ENCODE data around the gene MRPS18B.

Gene MRPS18B
- 65.0 to 106 reads per million in 2 experiments for total RNA-seq

DNA sequence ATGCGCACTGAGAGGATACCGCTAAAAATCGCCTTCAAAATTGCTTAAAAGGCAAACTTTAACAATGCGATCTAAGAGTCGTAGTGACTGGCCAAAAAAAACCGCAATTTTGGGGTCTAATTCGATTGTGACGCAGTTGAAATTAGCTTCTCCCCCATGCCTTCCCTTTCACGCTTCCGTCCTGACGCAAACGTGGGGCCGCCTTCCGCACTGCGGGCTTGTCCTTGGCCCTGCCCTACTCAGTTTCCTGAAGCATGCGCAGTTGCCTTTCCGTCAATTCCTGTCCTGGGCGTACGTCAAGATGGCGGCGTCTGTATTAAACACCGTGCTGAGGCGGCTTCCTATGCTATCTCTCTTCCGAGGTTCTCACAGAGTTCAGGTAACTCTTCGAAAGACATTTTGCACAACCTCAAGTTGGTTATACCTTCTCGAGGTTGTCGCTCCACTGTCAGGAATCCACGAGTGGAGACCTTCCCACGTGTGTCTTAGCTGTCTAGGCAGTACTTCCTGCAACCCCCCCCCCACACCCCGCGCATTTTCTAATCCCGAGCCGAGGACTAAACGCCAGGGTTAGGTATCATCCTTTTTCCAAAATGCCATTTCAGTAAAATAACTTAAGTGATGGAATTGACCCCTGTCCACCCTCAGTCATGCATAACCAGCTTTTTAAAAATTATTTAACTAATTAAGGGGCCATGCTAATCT is at the start of gene MRPS18B:
MRPS18B (plus strand) TSS at position 276 of the 705 bp plus-strand sequence; CDS start at position 302, 26 bp downstream.
- DNase-seq (ENCODE audit: low read depth), result peak; percentile 98

DNA sequence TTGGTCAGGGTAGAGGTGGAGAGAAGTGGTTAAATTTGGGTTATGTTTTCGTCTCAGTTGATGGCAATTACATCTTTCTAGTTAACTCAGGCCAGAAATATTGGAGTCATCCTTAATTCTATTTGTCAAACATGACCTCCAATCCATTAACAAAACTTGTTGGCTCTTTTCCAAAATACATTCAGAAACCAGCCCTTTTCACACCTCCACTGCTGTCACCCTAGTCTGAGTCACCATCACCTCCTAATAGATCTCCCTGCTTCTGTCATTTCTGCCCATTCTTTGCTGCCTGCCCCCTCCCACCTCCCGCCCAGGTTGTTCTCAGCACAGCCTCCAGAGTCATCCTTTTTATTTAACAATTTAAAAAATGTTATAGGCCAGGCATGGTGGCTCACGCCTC is 49.4 kb upstream of the MRPS18B start:
- DNase-seq (ENCODE audit: low read depth), result no peak

GRCh38 chr6:30570263-30570662 is 47.4 kb upstream of the MRPS18B start:
- DNase-seq (ENCODE audit: low read depth), result no peak

DNA sequence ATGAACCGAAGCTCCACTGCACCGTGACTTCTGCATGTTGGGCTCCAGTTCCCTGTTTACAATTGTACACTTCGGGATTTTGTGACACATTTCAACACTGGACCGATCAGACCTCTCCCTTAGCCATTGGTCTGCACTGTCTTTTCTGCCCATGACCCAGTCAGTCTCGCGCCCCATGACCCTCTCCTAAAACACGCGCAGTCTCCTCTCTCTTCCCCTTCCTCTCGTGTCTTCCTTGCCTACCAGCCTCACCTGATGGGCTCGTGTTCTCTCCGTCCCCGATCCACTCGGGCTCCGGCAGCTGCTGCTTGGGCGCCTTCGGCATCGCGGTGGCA is 46.9 kb upstream of the MRPS18B start:
- DNase-seq (ENCODE audit: low read depth), result no peak

DNA sequence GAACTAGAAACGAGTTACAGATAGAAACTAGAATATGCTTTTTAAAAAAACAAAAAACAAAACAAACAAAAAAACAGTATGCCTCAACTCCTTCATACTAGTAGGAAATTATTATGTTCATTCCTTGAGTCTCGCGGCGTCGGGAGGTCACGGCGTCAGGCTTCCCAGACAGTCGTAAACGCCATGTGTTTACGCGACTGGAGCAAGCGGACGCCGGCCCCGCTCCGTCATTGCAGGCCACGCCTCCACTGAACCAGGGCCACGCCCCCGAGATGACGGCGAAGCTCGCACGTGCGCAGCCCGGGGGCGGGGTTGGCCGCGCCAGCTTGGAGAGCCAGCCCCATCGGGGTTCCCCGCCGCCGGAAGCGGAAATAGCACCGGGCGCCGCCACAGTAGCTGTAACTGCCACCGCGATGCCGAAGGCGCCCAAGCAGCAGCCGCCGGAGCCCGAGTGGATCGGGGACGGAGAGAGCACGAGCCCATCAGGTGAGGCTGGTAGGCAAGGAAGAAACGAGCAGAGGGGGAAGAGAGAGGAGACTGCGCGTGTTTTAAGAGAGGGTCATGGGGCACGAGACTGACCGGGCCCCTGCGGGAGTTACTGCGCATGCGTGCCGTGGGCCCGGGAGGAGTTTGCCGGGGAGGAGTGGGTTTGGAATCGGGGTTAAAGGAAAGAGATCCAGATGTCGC is 46.4 kb upstream of the MRPS18B start, which contains the start of gene ABCF1:
ABCF1 (plus strand) TSS at position 368 of the 687 bp plus-strand sequence; CDS start at position 414, 46 bp downstream.
- peak; percentile 99 for DNase-seq (ENCODE audit: low read depth)

DNA sequence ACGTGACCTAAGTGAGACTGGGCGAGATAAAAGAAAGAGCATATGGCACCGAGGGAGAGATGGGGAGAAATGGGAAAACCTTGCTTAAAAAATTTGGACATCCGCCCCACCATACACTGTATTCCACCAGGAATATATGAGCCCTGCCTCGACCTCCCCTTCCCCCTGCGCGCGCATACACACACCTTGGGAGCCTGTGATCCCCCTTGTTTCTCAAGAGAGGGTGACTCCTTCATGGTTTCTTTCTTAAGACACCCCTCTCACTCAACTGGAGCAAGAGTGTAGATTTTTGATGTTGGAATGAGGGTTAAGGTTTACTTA is 45.9 kb upstream of the MRPS18B start:
- no peak for DNase-seq (ENCODE audit: low read depth)

- DNase-seq (ENCODE audit: low read depth), result no peak
Observed at GRCh38 chr6:30572148-30572547, 45.5 kb upstream of the MRPS18B start.

- no peak for DNase-seq (ENCODE audit: low read depth)
Observed at GRCh38 chr6:30573113-30573512, 44.5 kb upstream of the MRPS18B start.

DNA sequence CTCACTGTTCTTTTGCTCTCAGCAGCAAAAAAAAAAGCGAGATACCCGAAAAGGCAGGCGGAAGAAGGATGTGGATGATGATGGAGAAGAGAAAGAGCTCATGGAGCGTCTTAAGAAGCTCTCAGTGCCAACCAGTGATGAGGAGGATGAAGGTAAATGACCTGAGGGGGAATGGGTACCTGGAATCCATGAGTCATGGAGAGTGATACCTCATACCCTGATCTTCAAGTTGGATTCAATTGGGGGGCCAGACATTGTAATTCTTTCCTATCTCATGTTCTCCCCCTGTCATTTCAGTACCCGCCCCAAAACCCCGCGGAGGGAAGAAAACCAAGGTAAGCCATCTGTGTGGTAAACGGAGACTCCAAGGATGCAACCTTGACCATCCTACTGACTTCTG is 39.6 kb upstream of the MRPS18B start:
- DNase-seq (ENCODE audit: low read depth), result no peak

- DNase-seq (ENCODE audit: low read depth), result no peak
Observed at GRCh38 chr6:30583921-30584320, 33.7 kb upstream of the MRPS18B start.

GRCh38 chr6:30589754-30590358 is 27.8 kb upstream of the MRPS18B start:
- DNase-seq (ENCODE audit: low read depth), result no peak

DNA sequence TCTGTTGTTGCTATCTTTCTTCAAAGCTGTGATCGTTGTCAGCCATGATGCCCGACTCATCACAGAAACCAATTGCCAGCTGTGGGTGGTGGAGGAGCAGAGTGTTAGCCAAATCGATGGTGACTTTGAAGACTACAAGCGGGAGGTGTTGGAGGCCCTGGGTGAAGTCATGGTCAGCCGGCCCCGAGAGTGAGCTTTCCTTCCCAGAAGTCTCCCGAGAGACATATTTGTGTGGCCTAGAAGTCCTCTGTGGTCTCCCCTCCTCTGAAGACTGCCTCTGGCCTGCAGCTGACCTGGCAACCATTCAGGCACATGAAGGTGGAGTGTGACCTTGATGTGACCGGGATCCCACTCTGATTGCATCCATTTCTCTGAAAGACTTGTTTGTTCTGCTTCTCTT is 27.1 kb upstream of the MRPS18B start:
- DNase-seq (ENCODE audit: low read depth), result no peak

DNA sequence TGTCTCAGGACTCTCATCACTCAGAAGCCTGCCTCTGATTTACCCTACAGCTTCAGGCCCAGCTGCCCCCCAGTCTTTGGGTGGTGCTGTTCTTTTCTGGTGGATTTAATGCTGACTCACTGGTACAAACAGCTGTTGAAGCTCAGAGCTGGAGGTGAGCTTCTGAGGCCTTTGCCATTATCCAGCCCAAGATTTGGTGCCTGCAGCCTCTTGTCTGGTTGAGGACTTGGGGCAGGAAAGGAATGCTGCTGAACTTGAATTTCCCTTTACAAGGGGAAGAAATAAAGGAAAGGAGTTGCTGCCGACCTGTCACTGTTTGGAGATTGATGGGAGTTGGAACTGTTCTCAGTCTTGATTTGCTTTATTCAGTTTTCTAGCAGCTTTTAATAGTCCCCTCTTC is 26.6 kb upstream of the MRPS18B start:
- no peak for DNase-seq (ENCODE audit: low read depth)

GRCh38 chr6:30592287-30592686 is 25.4 kb upstream of the MRPS18B start:
- DNase-seq (ENCODE audit: low read depth), result no peak

- DNase-seq (ENCODE audit: low read depth), result peak; percentile 78
Observed at GRCh38 chr6:30597315-30598144, 20.1 kb upstream of the MRPS18B start.

GRCh38 chr6:30598912-30599624 is 18.6 kb upstream of the MRPS18B start:
- DNase-seq (ENCODE audit: low read depth), result no peak

GRCh38 chr6:30599625-30600324 is 17.9 kb upstream of the MRPS18B start:
- no peak for DNase-seq (ENCODE audit: low read depth)

DNA sequence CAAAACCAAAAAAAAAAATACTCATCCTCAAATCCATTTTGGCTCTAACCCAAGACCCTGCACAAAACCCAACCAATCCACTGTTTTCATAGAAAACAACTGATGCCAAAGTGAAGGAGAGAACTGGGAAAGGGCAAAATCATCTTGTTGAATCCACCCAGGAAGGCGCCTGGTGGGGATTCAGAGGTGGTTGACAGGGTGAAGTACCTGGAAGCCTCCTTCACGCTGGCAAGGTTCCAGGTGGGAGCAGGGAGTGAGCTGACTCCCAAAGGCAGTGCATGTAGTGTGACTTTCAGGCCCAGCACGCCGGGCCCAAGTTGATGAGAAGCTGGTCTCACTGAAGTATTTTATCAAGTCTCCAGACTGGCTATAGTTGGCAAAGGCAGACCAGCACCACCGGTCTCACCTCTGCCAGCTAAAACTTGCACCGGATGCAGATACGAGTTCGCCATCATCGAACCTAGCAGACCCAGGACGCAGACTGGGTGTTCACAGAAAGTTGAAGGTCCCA is 17.1 kb upstream of the MRPS18B start:
- no peak for DNase-seq (ENCODE audit: low read depth)

- no peak for DNase-seq (ENCODE audit: low read depth)
Observed at GRCh38 chr6:30601436-30601814, 16.2 kb upstream of the MRPS18B start.

- no peak for DNase-seq (ENCODE audit: low read depth)
Observed at GRCh38 chr6:30601815-30602641, 15.6 kb upstream of the MRPS18B start.
